ENCODE results near the gene VSTM2L.

- TF ChIP-seq, protein P1, sequence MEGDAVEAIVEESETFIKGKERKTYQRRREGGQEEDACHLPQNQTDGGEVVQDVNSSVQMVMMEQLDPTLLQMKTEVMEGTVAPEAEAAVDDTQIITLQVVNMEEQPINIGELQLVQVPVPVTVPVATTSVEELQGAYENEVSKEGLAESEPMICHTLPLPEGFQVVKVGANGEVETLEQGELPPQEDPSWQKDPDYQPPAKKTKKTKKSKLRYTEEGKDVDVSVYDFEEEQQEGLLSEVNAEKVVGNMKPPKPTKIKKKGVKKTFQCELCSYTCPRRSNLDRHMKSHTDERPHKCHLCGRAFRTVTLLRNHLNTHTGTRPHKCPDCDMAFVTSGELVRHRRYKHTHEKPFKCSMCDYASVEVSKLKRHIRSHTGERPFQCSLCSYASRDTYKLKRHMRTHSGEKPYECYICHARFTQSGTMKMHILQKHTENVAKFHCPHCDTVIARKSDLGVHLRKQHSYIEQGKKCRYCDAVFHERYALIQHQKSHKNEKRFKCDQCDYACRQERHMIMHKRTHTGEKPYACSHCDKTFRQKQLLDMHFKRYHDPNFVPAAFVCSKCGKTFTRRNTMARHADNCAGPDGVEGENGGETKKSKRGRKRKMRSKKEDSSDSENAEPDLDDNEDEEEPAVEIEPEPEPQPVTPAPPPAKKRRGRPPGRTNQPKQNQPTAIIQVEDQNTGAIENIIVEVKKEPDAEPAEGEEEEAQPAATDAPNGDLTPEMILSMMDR (IDR thresholded peaks at IDR 0.05; ENCODE audit: low read length): no peak
- no peak for TF ChIP-seq EZH2 (IDR thresholded peaks at IDR 0.05; ENCODE audit: borderline replicate concordance, low read length)
These were observed 1.2 kb downstream of the VSTM2L start for GRCh38 chr20:37904008-37904642.

Data from OCI-LY1 (cell line).